Neural progenitor cell (in vitro differentiated cells): Measurements from ENCODE around the gene TCFL5. TPM values are rescaled to one million over a fixed set of nuclear protein-coding genes. Genes with fewer than 3 reads are reported as not detected.

Experiments
- DNase-seq: peaks from one replicate; pipeline ENCODE4 v3.0.0-alpha.2; 2016; ENCODE audit warnings: low spot score
- H2AFZ ChIP-seq: fragments of 200-600 bp; sonication (generic); replicated peaks from 2 replicates; pipeline ENCODE4 v1.6.1; 2016; ENCODE audit warnings: antibody characterized with exemption
- H3F3A ChIP-seq: fragments of 200-600 bp; sonication (generic); 2 replicates; pipeline ENCODE4 v1.6.1; 2016; ENCODE audit warnings: antibody characterized with exemption, low read depth
- H3K27ac ChIP-seq: fragments of 200-600 bp; sonication (generic); 2 replicates; pipeline ENCODE4 v1.5.1; 2016; ENCODE audit warnings: mild to moderate bottlenecking
- H3K27me3 ChIP-seq: fragments of 200-600 bp; sonication (generic); 2 replicates; pipeline ENCODE4 v1.6.1; 2016; ENCODE audit warnings: mild to moderate bottlenecking, moderate library complexity
- H3K36me3 ChIP-seq: fragments of 200-600 bp; sonication (generic); 2 replicates; pipeline ENCODE4 v1.5.1; 2016
- H3K4me1 ChIP-seq: fragments of 200-600 bp; sonication (generic); 2 replicates; pipeline ENCODE4 v1.6.1; 2016; ENCODE audit warnings: mixed run types
- H3K4me2 ChIP-seq: fragments of 200-600 bp; sonication (generic); 2 replicates; pipeline ENCODE4 v1.6.1; 2016
- H3K4me3 ChIP-seq: fragments of 200-600 bp; sonication (generic); 2 replicates; pipeline ENCODE4 v1.5.1; 2016
- H3K79me2 ChIP-seq: fragments of 200-600 bp; sonication (generic); 2 replicates; pipeline ENCODE4 v1.6.1; 2016; ENCODE audit warnings: low read depth
- H3K9ac ChIP-seq: fragments of 200-600 bp; sonication (generic); 2 replicates; pipeline ENCODE4 v1.6.1; 2016
- H3K9me3 ChIP-seq: fragments of 200-600 bp; sonication (generic); 2 replicates; pipeline ENCODE4 v1.5.1; 2016; ENCODE audit warnings: low read depth
- H4K20me1 ChIP-seq: fragments of 200-600 bp; sonication (generic); 2 replicates; pipeline ENCODE4 v1.6.1; 2016; ENCODE audit warnings: low read depth
- H3K27ac Mint-ChIP-seq: 3 replicates; pipeline ENCODE4 v1.8.0; 2021; ENCODE audit warnings: mixed read lengths
- H3K27me3 Mint-ChIP-seq: 2 replicates; pipeline ENCODE4 v1.8.0; 2022; ENCODE audit warnings: low read depth, mild to moderate bottlenecking, inconsistent platforms, moderate library complexity, mixed read lengths; ENCODE audit not compliant: insufficient read depth
- H3K36me3 Mint-ChIP-seq: 3 replicates; pipeline ENCODE4 v1.8.0; 2021; ENCODE audit warnings: mixed read lengths
- H3K4me1 Mint-ChIP-seq: 3 replicates; pipeline ENCODE4 v1.8.0; 2021; ENCODE audit warnings: mixed read lengths
- H3K4me3 Mint-ChIP-seq: 3 replicates; pipeline ENCODE4 v1.8.0; 2021; ENCODE audit warnings: mild to moderate bottlenecking, moderate library complexity, mixed read lengths
- H3K9me3 Mint-ChIP-seq: 3 replicates; pipeline ENCODE4 v1.8.0; 2020; ENCODE audit warnings: mixed read lengths
- CTCF ChIP-seq: fragments of 200-600 bp; sonication (generic); IDR thresholded peaks from 2 replicates; pipeline ENCODE4 v1.5.1; 2017; ENCODE audit warnings: antibody characterized with exemption, mild to moderate bottlenecking
- EZH2 ChIP-seq: fragments of 200-600 bp; sonication (generic); IDR thresholded peaks from 2 replicates; pipeline ENCODE4 v1.6.1; 2017; ENCODE audit warnings: antibody characterized with exemption, mild to moderate bottlenecking, moderate library complexity
- EZH2phosphoT487 ChIP-seq: fragments of 200-600 bp; sonication (generic); IDR thresholded peaks from 2 replicates; pipeline ENCODE4 v1.6.1; 2017; ENCODE audit warnings: antibody characterized with exemption
- total RNA-seq: library from RNA; depleted of rRNA; stranded (reverse); fragments of >200 nt; gene quantifications from 2 replicates; pipeline ENCODE4 v1.2.3, GENCODE V29; 2015; ENCODE audit warnings: low replicate concordance

TCFL5 gene
- total RNA-seq, 1 donor from 2014 or later = 36.3 TPM

- H3K27ac ChIP-seq = no peak overlapping the region
- H3K36me3 ChIP-seq = no peaks in the 10 kb centered on the region
- peak overlapping the region; percentile 66 for H3K27ac Mint-ChIP-seq
- no peak for TF ChIP-seq EZH2phosphoT487
- no peak for TF ChIP-seq EZH2
- no peak for TF ChIP-seq CTCF
- DNase-seq = no peak
- H3K4me3 ChIP-seq = no peak overlapping the region
- peaks cover 31% of the 10 kb centered on the region for H3K27me3 ChIP-seq
- peaks cover 15% of the 10 kb centered on the region for H4K20me1 ChIP-seq
- no peak overlapping the region for H3K4me2 ChIP-seq
- H3K4me1 Mint-ChIP-seq = peaks cover 20% of the 10 kb centered on the region
- H3K36me3 Mint-ChIP-seq = peaks cover 16% of the 10 kb centered on the region
- no peak overlapping the region for H3K9ac ChIP-seq
- H3K9me3 Mint-ChIP-seq = no peaks in the 10 kb centered on the region
- peaks cover 8% of the 10 kb centered on the region for H3K27me3 Mint-ChIP-seq
- H3K4me1 ChIP-seq = peaks cover 14% of the 10 kb centered on the region
- peaks cover 31% of the 10 kb centered on the region for H3F3A ChIP-seq
- H3K4me3 Mint-ChIP-seq = peak overlapping the region; percentile 88
- no peaks in the 10 kb centered on the region for H3K9me3 ChIP-seq
- no peaks in the 10 kb centered on the region for H3K79me2 ChIP-seq
- H2AFZ ChIP-seq = no peak overlapping the region
Observed at GRCh38 chr20:62797671-62798532, 63.7 kb downstream of the TCFL5 start.

- Mint-ChIP-seq H3K4me3 (peak overlapping the region; percentile 88), H3K27me3 (peaks cover 13% of the 10 kb centered on the region), H3K9me3 (no peaks in the 10 kb centered on the region), H3K4me1 (peaks cover 14% of the 10 kb centered on the region), H3K36me3 (peaks cover 16% of the 10 kb centered on the region), H3K27ac (no peak overlapping the region)
- Histone ChIP-seq H3K27me3 (peaks cover 41% of the 10 kb centered on the region), H2AFZ (no peak overlapping the region), H3K9me3 (no peaks in the 10 kb centered on the region), H3K9ac (no peak overlapping the region), H3K4me3 (peak overlapping the region; percentile 72), H3K4me1 (peaks cover 14% of the 10 kb centered on the region), H3K27ac (no peak overlapping the region), H3K4me2 (peak overlapping the region; percentile 74), H3K36me3 (no peaks in the 10 kb centered on the region), H4K20me1 (peaks cover 15% of the 10 kb centered on the region), H3K79me2 (no peaks in the 10 kb centered on the region), H3F3A (peaks cover 23% of the 10 kb centered on the region)
- DNase-seq = no peak
- TF ChIP-seq EZH2 (no peak), CTCF (no peak), EZH2phosphoT487 (no peak)
Observed at GRCh38 chr20:62796699-62797491, 64.7 kb downstream of the TCFL5 start.

- Histone ChIP-seq H3F3A (peaks cover 20% of the 10 kb centered on the region), H3K27ac (no peak overlapping the region), H3K9me3 (no peaks in the 10 kb centered on the region), H3K79me2 (no peaks in the 10 kb centered on the region), H3K27me3 (peaks cover 41% of the 10 kb centered on the region), H3K4me3 (peak overlapping the region; percentile 72), H3K9ac (no peak overlapping the region), H3K36me3 (no peaks in the 10 kb centered on the region), H3K4me2 (peak overlapping the region; percentile 74), H4K20me1 (peaks cover 15% of the 10 kb centered on the region), H2AFZ (peak overlapping the region; percentile 33), H3K4me1 (peaks cover 14% of the 10 kb centered on the region)
- Mint-ChIP-seq H3K36me3 (peaks cover 15% of the 10 kb centered on the region), H3K4me1 (peaks cover 20% of the 10 kb centered on the region), H3K4me3 (peak overlapping the region; percentile 85), H3K9me3 (no peaks in the 10 kb centered on the region), H3K27ac (no peak overlapping the region), H3K27me3 (peaks cover 17% of the 10 kb centered on the region)
- DNase-seq = peak; percentile 68
- no peak for TF ChIP-seq CTCF
- peak; percentile 96 for TF ChIP-seq EZH2
Observed at GRCh38 chr20:62795023-62795761, 66.4 kb downstream of the TCFL5 start.
